MM.1S (cell line): ENCODE measurements around the gene SORL1.

Source experiments
- CTCF ChIP-seq: fragments of 300-600 bp; sonication (generic); IDR thresholded peaks from 2 replicates; pipeline ENCODE4 v1.5.1; 2016; ENCODE audit warnings: antibody characterized with exemption, low read length, mixed read lengths
- EZH2 ChIP-seq: fragments of 300-600 bp; sonication (generic); optimal IDR thresholded peaks from 2 replicates; pipeline ENCODE3; 2017; ENCODE audit warnings: low read depth, mild to moderate bottlenecking, antibody characterized with exemption, low read length, mixed read lengths
- EZH2phosphoT487 ChIP-seq: fragments of 300-600 bp; sonication (generic); IDR thresholded peaks from 2 replicates; pipeline ENCODE4 v1.6.1; 2018; ENCODE audit warnings: antibody characterized with exemption, low read length

- no peak for TF ChIP-seq CTCF
- TF ChIP-seq EZH2: no peak
- TF ChIP-seq EZH2phosphoT487: no peak
Observed at GRCh38 chr11:121667836-121668235, 215.7 kb downstream of the SORL1 start.
